8988T (cell line): ENCODE data around the gene C1orf21.

ENCODE experiments used
- DNase-seq: peaks from one replicate; pipeline ENCODE4 v3.0.0; 2011

The C1orf21 gene

DNA sequence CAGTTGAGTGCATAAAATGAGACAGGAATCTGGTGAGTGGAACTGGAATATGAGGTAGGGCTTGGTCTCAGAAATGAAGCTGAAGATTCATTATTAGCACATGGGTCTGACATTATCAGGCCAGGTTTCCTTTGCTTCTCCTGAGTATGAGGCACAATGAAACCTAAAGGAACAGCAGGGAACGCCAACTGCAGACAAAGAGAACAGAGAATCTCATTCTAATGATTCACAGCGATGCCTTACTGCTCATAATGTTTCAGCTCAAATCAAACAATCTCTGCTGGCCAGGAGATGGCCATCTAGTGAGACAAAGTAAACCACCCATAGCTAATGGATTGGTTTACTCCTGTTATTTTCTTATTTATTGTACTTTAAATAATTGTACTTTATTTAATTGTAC is 133.5 kb downstream of the C1orf21 start:
- DNase-seq, result no peak

DNA sequence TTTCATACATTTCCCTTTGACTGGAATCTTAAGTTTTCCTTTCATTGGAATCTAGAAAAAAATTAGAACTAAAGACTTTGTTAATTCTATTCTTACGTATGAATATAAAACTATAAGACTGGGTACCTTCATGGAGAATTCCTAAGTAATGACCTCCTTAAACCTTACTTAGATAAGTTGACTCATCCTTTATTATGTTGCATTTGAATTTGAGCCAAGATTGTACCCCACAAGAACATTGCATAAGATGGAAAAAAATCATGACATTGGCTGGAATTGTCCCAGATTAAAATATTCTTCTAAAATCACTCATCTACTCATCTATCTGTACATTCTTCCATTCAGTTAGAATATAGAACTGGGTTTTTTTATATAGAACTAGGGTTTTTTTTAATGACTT is 137.4 kb downstream of the C1orf21 start:
- DNase-seq, result no peak

- no peak for DNase-seq
Measured at GRCh38 chr1:184527402-184527801, 140.6 kb downstream of the C1orf21 start.

DNA sequence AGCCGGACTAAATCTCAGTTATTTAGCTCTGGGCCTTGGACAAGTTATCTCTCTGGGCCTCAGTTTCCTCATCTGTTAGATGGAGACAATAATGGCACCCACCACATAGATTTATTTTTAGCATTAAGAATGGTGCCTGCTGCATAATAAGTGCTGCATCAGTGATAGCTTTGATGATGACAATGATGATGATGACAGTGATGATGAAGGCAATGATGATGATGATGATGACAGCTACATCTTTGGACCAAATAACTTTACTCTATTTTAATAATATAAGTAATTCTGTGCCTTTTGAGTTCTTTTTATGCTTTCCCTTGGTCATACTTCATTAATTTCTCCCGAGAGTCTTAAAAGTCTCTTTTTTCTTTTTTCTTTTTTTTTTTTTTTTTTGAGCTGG is 143.4 kb downstream of the C1orf21 start:
- no peak for DNase-seq

- DNase-seq, result no peak
Measured at GRCh38 chr1:184531296-184531695, 144.5 kb downstream of the C1orf21 start.

DNA sequence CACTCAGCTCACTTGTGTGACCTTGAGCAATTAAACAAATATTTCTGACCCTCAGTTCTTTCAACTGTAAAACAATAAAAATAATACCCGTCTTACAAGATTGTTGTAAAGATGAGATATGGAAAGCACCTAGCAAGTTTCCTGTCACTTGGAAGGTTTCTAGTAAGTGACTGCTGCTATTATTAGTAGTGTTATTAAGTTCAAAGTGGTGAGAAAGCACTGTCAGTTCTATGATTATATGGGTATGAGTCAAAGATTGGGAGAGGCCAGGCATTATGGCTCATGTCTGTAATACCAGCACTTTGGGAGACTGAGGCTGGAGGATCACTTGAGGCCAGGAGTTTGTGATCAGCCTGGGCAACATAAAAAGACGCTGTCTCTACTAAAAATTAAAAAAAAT is 145.4 kb downstream of the C1orf21 start:
- DNase-seq, result no peak

- DNase-seq, result no peak
Measured at GRCh38 chr1:184533049-184533448, 146.2 kb downstream of the C1orf21 start.

DNA sequence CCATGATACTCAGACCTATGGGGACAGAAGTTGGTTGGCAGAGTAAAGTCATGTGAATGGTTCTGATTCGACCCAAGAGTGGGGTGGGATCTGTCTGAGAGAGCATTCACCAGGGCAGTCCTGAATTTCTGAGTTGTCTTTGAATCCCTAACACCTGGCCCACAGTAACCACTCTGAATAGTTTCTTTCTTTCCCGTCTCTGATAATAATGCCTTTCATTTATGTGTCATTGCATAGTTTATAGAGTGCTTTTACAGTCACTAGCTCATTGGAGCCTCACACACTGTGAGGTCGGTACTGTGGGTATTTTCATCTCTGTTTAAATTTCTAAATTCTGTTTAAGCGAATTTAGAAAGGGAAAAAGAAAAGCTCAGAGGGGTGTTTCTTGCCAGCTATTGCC is 147.1 kb downstream of the C1orf21 start:
- no peak for DNase-seq

GRCh38 chr1:184534690-184535089 is 147.9 kb downstream of the C1orf21 start:
- no peak for DNase-seq

GRCh38 chr1:184535191-184535970 is 148.6 kb downstream of the C1orf21 start:
- no peak for DNase-seq

DNA sequence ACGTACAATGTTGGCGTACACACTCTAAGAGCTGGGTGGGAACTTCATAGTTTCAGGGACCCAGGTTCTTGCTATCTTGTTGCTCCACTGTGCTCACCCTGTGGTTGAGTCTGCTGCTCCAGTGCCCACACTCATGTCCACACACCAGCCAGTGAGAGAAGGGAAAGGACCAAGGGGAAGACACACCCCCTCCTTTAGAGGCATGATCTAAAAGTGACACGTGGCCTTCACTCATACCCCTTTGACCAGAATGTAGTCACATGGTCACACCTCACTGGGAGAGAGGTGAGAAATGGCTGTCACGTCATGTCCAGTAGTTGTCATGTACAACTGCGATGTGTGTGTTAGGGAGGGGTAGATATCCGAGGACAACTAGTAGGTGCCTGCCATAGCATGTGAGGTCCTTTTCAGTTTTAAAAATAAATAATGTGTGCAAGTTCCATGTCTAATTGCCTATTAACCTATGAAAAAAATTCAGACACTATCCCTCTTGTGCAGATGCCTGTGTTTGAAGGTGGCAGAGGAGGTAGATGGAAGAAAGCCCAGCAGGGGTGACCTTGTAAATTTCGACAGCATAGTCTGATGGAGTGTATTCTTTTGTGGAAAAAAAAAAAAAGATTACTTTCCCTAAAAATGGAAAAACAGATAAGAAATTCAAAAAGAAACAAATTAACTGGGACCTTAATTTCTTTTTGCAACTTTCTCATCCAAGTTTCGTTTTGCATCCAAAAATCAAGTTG is 149.6 kb downstream of the C1orf21 start:
- no peak for DNase-seq

GRCh38 chr1:184539580-184539979 is 152.8 kb downstream of the C1orf21 start:
- no peak for DNase-seq

GRCh38 chr1:184541537-184542152 is 154.8 kb downstream of the C1orf21 start:
- DNase-seq, result no peak

- no peak for DNase-seq
Measured at GRCh38 chr1:184542291-184542690, 155.5 kb downstream of the C1orf21 start.

DNA sequence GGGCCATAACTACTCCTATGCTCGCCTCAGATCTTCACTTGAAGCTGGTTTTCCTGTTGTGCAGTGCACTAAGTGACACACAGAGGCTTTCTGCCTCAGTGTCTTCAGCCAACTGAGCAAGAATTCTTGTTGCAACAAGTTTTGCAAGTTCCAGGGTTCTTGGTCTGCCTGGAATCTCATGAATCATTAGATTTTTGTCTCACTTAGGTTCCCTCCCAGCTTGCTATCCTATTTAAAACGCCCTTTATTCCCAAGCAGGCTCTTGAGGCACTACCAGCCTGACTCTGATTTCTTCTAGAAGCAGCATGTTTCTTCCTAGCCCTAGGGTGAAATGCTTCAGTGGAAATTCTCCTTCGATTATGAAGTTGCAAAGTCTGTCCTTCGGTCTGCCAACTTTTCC is 158.8 kb downstream of the C1orf21 start:
- no peak for DNase-seq

DNA sequence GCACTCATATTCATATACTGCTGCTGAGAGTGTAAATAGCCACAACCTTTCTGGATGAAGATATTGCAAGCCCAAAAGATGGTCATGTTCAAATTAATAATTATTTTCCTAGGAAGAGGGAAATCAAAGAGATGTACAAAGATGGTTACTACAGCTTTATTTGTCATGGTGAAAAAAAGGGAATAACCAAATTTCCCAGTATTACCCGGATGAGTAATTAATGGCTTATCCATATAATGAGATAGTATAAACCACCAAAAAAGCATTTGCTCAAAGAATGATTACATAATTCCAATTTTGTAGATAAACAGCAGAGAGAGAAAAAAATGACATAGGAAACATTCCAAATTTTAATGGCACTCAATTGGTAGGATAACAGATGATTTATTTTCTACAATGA is 165.6 kb downstream of the C1orf21 start:
- DNase-seq, result no peak

DNA sequence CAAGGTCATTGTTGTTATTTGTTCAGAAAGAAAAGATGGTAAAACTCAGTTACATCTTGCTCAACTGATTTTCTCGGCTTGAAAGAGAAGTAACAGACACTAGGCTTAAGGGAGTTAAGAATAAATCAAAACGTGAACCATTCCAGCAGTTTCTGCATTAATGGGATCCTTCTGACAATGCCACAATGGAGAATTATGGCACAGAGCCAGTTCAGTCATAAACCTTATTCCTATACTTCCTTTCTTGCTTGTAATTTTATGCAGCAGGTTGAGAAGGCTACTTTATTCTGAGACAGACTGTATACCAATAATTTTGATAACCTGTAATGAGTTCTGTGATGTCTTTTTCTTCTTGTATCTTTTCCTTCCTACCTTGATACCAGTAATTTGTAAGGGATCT is 167.0 kb downstream of the C1orf21 start:
- DNase-seq, result no peak

GRCh38 chr1:184555665-184556641 is 169.1 kb downstream of the C1orf21 start:
- no peak for DNase-seq

GRCh38 chr1:184556665-184557064 is 169.8 kb downstream of the C1orf21 start:
- no peak for DNase-seq

DNA sequence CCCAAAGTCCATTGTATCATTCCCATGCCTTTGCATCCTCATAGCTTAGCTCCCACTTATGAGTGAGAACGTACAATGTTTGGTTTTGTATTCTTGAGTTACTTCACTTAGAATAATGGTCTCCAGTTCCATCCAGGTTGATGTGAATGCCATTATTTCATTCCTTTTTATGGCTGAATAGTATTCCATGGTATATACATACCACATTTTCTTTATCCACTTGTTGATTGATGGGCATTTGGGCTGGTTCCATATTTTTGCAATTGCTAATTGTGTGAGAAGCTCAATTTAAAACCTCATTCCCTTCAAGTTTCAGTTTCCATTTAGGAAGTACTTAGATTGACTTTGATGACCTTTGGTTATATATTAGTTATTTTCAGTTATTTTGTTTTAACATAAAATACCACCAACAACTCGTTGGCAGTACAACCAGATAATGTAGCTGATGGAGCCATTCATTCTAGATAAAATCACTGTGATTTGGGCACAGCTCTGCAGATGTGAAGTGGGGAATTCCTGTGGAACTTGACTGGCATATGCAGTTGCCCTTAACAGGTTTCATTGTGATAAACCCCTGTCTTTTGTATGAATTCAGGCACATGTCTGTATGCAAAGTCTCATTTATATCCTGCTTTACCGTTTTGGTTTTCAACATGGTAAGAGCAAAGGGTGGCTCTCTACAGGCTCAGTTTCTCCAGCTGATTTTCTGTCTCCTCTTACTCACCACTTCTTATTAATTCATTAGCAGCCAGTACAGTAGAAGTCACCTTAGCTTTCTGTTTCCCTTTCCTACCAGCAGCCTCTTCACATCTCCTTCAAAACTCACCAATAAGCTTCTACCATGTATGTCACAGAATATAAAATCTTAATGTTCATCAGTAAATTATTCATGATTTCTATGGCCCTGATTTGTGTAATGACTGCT is 170.9 kb downstream of the C1orf21 start:
- no peak for DNase-seq

DNA sequence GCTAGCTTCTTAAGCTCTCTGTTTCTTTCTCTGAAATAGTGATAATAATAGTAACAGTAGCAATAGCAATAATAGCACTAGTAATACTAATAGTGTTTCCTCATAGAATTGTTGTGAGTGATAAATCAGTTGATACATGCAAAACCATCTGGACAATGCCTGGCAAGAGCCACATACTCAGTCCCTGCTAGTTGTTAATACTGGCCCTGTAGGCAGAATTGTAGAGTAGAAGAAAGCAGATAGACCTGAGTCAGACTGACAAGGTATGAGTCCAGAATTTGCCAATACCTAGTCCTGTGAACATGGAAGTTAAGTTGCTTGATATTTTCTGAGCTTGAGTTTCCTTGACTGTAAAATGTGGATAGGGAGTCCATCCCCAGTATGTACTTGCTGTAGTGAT is 171.9 kb downstream of the C1orf21 start:
- DNase-seq, result no peak
